Brain microvascular endothelial cell (primary cell): ENCODE data around the gene BABAM2.

ENCODE experiments used
- DNase-seq: peaks from one replicate; pipeline ENCODE4 v3.0.0-alpha.2; 2020
- H3K27ac ChIP-seq: fragments of 250-450 bp; sonication (Bioruptor Pico); 2 replicates; pipeline ENCODE4 v1.5.1; 2020; ENCODE audit warnings: mild to moderate bottlenecking, moderate library complexity
- H3K27me3 ChIP-seq: fragments of 250-450 bp; sonication (Bioruptor Pico); replicated peaks from 2 replicates; pipeline ENCODE4 v1.5.1; 2020; ENCODE audit warnings: mild to moderate bottlenecking
- H3K36me3 ChIP-seq: fragments of 250-450 bp; sonication (Bioruptor Pico); replicated peaks from 2 replicates; pipeline ENCODE4 v1.5.1; 2020; ENCODE audit warnings: mild to moderate bottlenecking
- H3K4me3 ChIP-seq: 2 replicates; pipeline ENCODE4 v1.5.1; 2011; ENCODE audit warnings: low read depth, mild to moderate bottlenecking, control low read depth, low read length, moderate library complexity
- in situ Hi-C: cut with HindIII; loops from 2 replicates; pipeline ENCODE4 v1.10.0; 2017; ENCODE audit warnings: low sequenced_read_pairs, low pct_ligation_motif_present
- TF ChIP-seq, protein P1 (sequence below): IDR thresholded peaks from 2 replicates; pipeline ENCODE4 v1.5.1; 2011; ENCODE audit warnings: low read depth, mild to moderate bottlenecking, moderate library complexity, low read length, control low read depth, inconsistent platforms; ENCODE audit errors: missing control alignments

Gene BABAM2

DNA sequence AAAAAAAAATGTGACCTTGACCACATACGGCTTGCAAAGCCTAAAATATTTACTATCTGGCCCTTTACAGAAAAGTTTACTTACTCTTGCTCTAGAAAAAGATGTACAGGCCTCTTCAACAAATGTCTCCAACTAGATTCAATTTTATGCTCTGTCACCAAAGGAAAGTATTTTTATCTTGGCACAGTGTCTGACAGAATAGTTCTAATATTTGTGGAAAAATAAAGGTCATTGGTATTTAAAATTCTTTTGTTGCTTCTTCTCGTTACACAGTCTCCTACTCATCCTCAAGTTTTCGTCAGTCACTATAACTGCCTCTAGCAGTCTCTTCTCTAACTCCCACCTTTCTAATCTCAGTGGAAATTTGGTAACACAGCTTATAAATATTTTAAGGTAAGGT, 1.7 kb upstream of the BABAM2 start:
- DNase-seq: no peak
- H3K27me3 ChIP-seq: no peaks in the 10 kb centered on the region
- peak overlapping the region; percentile 36 for H3K27ac ChIP-seq
- H3K36me3 ChIP-seq: no peaks in the 10 kb centered on the region
- TF ChIP-seq, protein P1, sequence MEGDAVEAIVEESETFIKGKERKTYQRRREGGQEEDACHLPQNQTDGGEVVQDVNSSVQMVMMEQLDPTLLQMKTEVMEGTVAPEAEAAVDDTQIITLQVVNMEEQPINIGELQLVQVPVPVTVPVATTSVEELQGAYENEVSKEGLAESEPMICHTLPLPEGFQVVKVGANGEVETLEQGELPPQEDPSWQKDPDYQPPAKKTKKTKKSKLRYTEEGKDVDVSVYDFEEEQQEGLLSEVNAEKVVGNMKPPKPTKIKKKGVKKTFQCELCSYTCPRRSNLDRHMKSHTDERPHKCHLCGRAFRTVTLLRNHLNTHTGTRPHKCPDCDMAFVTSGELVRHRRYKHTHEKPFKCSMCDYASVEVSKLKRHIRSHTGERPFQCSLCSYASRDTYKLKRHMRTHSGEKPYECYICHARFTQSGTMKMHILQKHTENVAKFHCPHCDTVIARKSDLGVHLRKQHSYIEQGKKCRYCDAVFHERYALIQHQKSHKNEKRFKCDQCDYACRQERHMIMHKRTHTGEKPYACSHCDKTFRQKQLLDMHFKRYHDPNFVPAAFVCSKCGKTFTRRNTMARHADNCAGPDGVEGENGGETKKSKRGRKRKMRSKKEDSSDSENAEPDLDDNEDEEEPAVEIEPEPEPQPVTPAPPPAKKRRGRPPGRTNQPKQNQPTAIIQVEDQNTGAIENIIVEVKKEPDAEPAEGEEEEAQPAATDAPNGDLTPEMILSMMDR: no peak
- H3K4me3 ChIP-seq: no peak overlapping the region
- in situ Hi-C loops: no loop called here

DNA sequence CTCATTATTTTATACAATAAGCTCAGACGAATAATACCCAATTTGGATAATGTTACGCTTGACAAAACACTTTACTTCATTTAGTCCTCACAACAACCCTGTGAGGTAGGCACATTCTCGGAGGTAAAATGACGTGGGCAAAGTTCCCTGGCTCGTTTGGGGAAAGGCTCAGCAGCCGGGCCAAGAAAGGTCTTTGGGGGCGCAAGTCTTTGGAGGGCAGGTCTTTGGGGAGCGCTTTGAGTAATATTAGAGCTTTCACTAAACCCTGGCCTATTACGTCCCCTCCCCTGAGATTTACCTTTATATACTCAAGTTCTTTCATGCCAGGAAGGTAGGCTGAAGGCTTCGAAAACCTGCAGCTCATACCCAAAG, 769 bp upstream of the BABAM2 start:
- H3K4me3 ChIP-seq: peak overlapping the region; percentile 86
- TF ChIP-seq, protein P1: no peak
- in situ Hi-C loops: no loop called here
- no peaks in the 10 kb centered on the region for H3K27me3 ChIP-seq
- no peaks in the 10 kb centered on the region for H3K36me3 ChIP-seq
- H3K27ac ChIP-seq: peak overlapping the region; percentile 92
- no peak for DNase-seq

GRCh38 chr2:27890924-27891672, 569 bp downstream of the BABAM2 start:
- H3K4me3 ChIP-seq: peak overlapping the region; percentile 86
- H3K27me3 ChIP-seq: no peaks in the 10 kb centered on the region
- TF ChIP-seq, protein P1: no peak
- peak overlapping the region; percentile 92 for H3K27ac ChIP-seq
- in situ Hi-C loops: no loop called here
- DNase-seq: peak; percentile 66
- no peaks in the 10 kb centered on the region for H3K36me3 ChIP-seq

- Histone ChIP-seq H3K4me3 (no peak overlapping the region), H3K36me3 (no peaks in the 10 kb centered on the region), H3K27me3 (no peaks in the 10 kb centered on the region), H3K27ac (peak overlapping the region; percentile 92)
- TF ChIP-seq, protein P1: no peak
- DNase-seq: no peak
- in situ Hi-C loops: no loop called here
These were observed 1.2 kb downstream of the BABAM2 start for GRCh38 chr2:27891673-27892105.

GRCh38 chr2:27893006-27893405, 2.5 kb downstream of the BABAM2 start:
- H3K27ac ChIP-seq: no peak overlapping the region
- DNase-seq: no peak
- in situ Hi-C loops: no loop called here
- TF ChIP-seq, protein P1: no peak
- no peaks in the 10 kb centered on the region for H3K27me3 ChIP-seq
- no peaks in the 10 kb centered on the region for H3K36me3 ChIP-seq
- no peak overlapping the region for H3K4me3 ChIP-seq

DNA sequence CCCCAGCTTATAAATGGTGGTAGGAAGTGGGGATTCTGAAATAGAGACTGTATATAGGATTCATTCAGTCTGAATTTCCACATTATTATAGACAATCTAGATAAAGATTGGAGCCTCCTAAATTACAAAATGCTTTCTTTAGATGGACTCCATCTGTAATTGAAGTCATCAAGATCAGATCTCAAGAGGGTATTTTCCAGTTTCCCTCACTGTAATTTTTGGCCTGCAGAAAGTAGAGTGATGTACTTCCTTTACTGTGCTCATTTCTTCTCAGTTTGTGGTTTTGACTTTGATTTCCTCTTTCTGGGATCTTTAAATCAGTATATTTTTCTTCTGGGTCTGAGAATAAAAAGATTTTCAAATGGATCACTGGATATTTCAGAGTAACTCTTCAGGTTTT, 7.2 kb downstream of the BABAM2 start:
- no peaks in the 10 kb centered on the region for H3K27me3 ChIP-seq
- H3K36me3 ChIP-seq: no peaks in the 10 kb centered on the region
- no peak overlapping the region for H3K27ac ChIP-seq
- TF ChIP-seq, protein P1: no peak
- no peak for DNase-seq
- in situ Hi-C loops: no loop called here
- no peak overlapping the region for H3K4me3 ChIP-seq
